Measurements from ENCODE around the gene DRAXIN. TPM values are rescaled to one million over a fixed set of nuclear protein-coding genes. Genes with fewer than 3 reads are reported as not detected.
A peak's percentile ranks its signal among the peaks of the same experiment; 100 is the strongest.

The DRAXIN gene
- polyA plus RNA-seq, 1 of the 3 experiments (the other 2 are of a cell fraction) = 0.97 TPM

GRCh38 chr1:11749203-11749689, 57.7 kb downstream of the DRAXIN start:
- WGBS (ENCODE audit: low lambda C conversion rate) = 87% methylated on average over 7 of the region's 9 CpGs
- TF ChIP-seq RAD21 (IDR thresholded peaks at IDR 0.05; ENCODE audit: low read length) = peak; percentile 35
- no peak for TF ChIP-seq USF1 (IDR thresholded peaks at IDR 0.05; ENCODE audit: borderline replicate concordance, low read depth)
- TF ChIP-seq CTCF (IDR thresholded peaks at IDR 0.05) = peak; percentile 43
- TF ChIP-seq POLR2AphosphoS5 (IDR thresholded peaks at IDR 0.05; ENCODE audit: low read depth, low read length) = no peak
- CTCF ChIA-PET = interaction anchor here (1.1 kb wide), 1 partner anchor 36 kb away, joined by 3 read pairs; no protein-coding TSS in a partner anchor
- Histone ChIP-seq H2AFZ (ENCODE audit: low read depth) (no peak overlapping the region), H3F3A (replicated peaks; ENCODE audit: insufficient read depth) (no peaks in the 10 kb centered on the region), H3K27ac (ENCODE audit: low read depth in 2 of 2, low read length in 1 of 2) (no peak overlapping the region), H3K36me3 (replicated peaks in 1 of 2; ENCODE audit: control insufficient read depth in 1 of 2, insufficient read depth in 2 of 2, low read length in 1 of 2) (peaks cover 4 to 10% of the 10 kb centered on the region in 2 experiments), H3K4me1 (ENCODE audit: control insufficient read depth in 1 of 2, insufficient read depth in 2 of 2, low read depth in 1 of 2, low read length in 1 of 2) (no peaks in the 10 kb centered on the region), H3K9me3 (no peaks in the 10 kb centered on the region), H3K4me2 (no peak overlapping the region), H3K4me3 (ENCODE audit: low read depth in 2 of 2, low read length in 1 of 2) (no peak overlapping the region), H3K79me2 (ENCODE audit: insufficient read depth) (no peaks in the 10 kb centered on the region), H4K20me1 (ENCODE audit: insufficient read depth) (no peaks in the 10 kb centered on the region), H3K9me2 (no peaks in the 10 kb centered on the region), H3K27me3 (ENCODE audit: insufficient read depth) (no peaks in the 10 kb centered on the region), H3K9ac (no peak overlapping the region)
- DNase-seq = peak; percentile 59
- POLR2A ChIA-PET = no interaction called here

- Histone ChIP-seq H3K36me3 (replicated peaks in 1 of 2; ENCODE audit: control insufficient read depth in 1 of 2, insufficient read depth in 2 of 2, low read length in 1 of 2) (peaks cover 4 to 10% of the 10 kb centered on the region in 2 experiments), H4K20me1 (ENCODE audit: insufficient read depth) (no peaks in the 10 kb centered on the region), H3K79me2 (ENCODE audit: insufficient read depth) (no peaks in the 10 kb centered on the region), H3K4me1 (ENCODE audit: control insufficient read depth in 1 of 2, insufficient read depth in 2 of 2, low read depth in 1 of 2, low read length in 1 of 2) (no peaks in the 10 kb centered on the region; a peak in 1 of 4 replicates), H3K4me3 (ENCODE audit: low read depth in 2 of 2, low read length in 1 of 2) (no peak overlapping the region), H3K9me2 (no peaks in the 10 kb centered on the region), H2AFZ (ENCODE audit: low read depth) (no peak overlapping the region), H3K27ac (ENCODE audit: low read depth in 2 of 2, low read length in 1 of 2) (no peak overlapping the region), H3K9ac (no peak overlapping the region), H3K27me3 (ENCODE audit: insufficient read depth) (no peaks in the 10 kb centered on the region), H3K9me3 (no peaks in the 10 kb centered on the region), H3F3A (replicated peaks; ENCODE audit: insufficient read depth) (no peaks in the 10 kb centered on the region), H3K4me2 (no peak overlapping the region)
- POLR2A ChIA-PET = no interaction called here
- 92% methylated on average over 11 of the region's 15 CpGs for WGBS (ENCODE audit: low lambda C conversion rate)
- TF ChIP-seq FOSL2 (IDR thresholded peaks at IDR 0.05; ENCODE audit: borderline replicate concordance, low read depth) = no peak
- DNase-seq = no peak
- CTCF ChIA-PET = interaction anchor here (1.1 kb wide), 1 partner anchor 36 kb away, joined by 3 read pairs; no protein-coding TSS in a partner anchor
Observed at GRCh38 chr1:11749996-11750395, 58.5 kb downstream of the DRAXIN start.

GRCh38 chr1:11751087-11751486, 59.6 kb downstream of the DRAXIN start:
- Histone ChIP-seq H3K9me3 (no peaks in the 10 kb centered on the region), H3K27me3 (ENCODE audit: insufficient read depth) (no peaks in the 10 kb centered on the region), H3K4me1 (ENCODE audit: control insufficient read depth in 1 of 2, insufficient read depth in 2 of 2, low read depth in 1 of 2, low read length in 1 of 2) (no peaks in the 10 kb centered on the region; a peak in 1 of 4 replicates), H4K20me1 (ENCODE audit: insufficient read depth) (no peaks in the 10 kb centered on the region), H3K9ac (no peak overlapping the region), H3K36me3 (replicated peaks in 1 of 2; ENCODE audit: control insufficient read depth in 1 of 2, insufficient read depth in 2 of 2, low read length in 1 of 2) (peaks cover 4 to 10% of the 10 kb centered on the region in 2 experiments), H3K9me2 (no peaks in the 10 kb centered on the region), H3K4me2 (no peak overlapping the region), H3F3A (replicated peaks; ENCODE audit: insufficient read depth) (no peaks in the 10 kb centered on the region), H3K27ac (ENCODE audit: low read depth in 2 of 2, low read length in 1 of 2) (no peak overlapping the region), H2AFZ (ENCODE audit: low read depth) (no peak overlapping the region), H3K4me3 (ENCODE audit: low read depth in 2 of 2, low read length in 1 of 2) (no peak overlapping the region), H3K79me2 (ENCODE audit: insufficient read depth) (no peaks in the 10 kb centered on the region)
- TF ChIP-seq POLR2AphosphoS5 (IDR thresholded peaks at IDR 0.05; ENCODE audit: low read depth, low read length) (no peak), RAD21 (IDR thresholded peaks at IDR 0.05; ENCODE audit: low read length) (no peak)
- CTCF ChIA-PET = no interaction called here
- WGBS (ENCODE audit: low lambda C conversion rate) = 100% methylated on average over 3 of the region's 9 CpGs
- DNase-seq = no peak
- POLR2A ChIA-PET = no interaction called here

All from SK-N-SH (cell line).